ENCODE results near the gene SLC30A2. TPM values are rescaled to one million over a fixed set of nuclear protein-coding genes. Genes with fewer than 3 reads are reported as not detected.

The SLC30A2 gene
- polyA plus RNA-seq, 1 donor (not counting 4 experiments of a cell fraction or from before 2014, with no cell fraction given), result not detected

- dilution Hi-C loops (cut with MboI; ENCODE audit: extremely low pct_ligation_motif_present, low sequenced_read_pairs), result no loop called here
- Histone ChIP-seq H3K79me2 (ENCODE audit: control insufficient read depth, insufficient read depth, low read length) (no peaks in the 10 kb centered on the region), H3K4me2 (ENCODE audit: control insufficient read depth, extremely low read depth, insufficient read depth, low read depth, low read length) (no peak overlapping the region), H3K9me3 (ENCODE audit: control insufficient read depth, low read depth, low read length) (no peaks in the 10 kb centered on the region), H3K9ac (ENCODE audit: control insufficient read depth, extremely low read depth, insufficient read depth, low read length) (no peak overlapping the region), H3K36me3 (ENCODE audit: control insufficient read depth in 2 of 2, extremely low read depth in 1 of 2, insufficient read depth in 2 of 2, low read length in 2 of 2) (no peaks in the 10 kb centered on the region), H3K4me3 (ENCODE audit: control insufficient read depth in 2 of 3, extremely low read depth in 1 of 3, insufficient read depth in 2 of 3, low read depth in 1 of 3, low read length in 3 of 3) (no peak overlapping the region), H2AFZ (ENCODE audit: control insufficient read depth, low read length) (no peak overlapping the region), H3K27ac (ENCODE audit: control insufficient read depth, insufficient read depth, low read length) (no peak overlapping the region), H3K27me3 (ENCODE audit: control insufficient read depth, extremely low read depth, insufficient read depth, low read length) (no peaks in the 10 kb centered on the region), H3K4me1 (ENCODE audit: control insufficient read depth, extremely low read depth, insufficient read depth, low read length) (no peaks in the 10 kb centered on the region), H4K20me1 (ENCODE audit: control insufficient read depth, extremely low read depth, insufficient read depth, low read length) (no peaks in the 10 kb centered on the region), H3K9me1 (ENCODE audit: control insufficient read depth, extremely low read depth, insufficient read depth, low read length) (no peaks in the 10 kb centered on the region)
- TF ChIP-seq EZH2 (IDR thresholded peaks at IDR 0.05; ENCODE audit: low read length), result no peak
- TF ChIP-seq, protein P1, sequence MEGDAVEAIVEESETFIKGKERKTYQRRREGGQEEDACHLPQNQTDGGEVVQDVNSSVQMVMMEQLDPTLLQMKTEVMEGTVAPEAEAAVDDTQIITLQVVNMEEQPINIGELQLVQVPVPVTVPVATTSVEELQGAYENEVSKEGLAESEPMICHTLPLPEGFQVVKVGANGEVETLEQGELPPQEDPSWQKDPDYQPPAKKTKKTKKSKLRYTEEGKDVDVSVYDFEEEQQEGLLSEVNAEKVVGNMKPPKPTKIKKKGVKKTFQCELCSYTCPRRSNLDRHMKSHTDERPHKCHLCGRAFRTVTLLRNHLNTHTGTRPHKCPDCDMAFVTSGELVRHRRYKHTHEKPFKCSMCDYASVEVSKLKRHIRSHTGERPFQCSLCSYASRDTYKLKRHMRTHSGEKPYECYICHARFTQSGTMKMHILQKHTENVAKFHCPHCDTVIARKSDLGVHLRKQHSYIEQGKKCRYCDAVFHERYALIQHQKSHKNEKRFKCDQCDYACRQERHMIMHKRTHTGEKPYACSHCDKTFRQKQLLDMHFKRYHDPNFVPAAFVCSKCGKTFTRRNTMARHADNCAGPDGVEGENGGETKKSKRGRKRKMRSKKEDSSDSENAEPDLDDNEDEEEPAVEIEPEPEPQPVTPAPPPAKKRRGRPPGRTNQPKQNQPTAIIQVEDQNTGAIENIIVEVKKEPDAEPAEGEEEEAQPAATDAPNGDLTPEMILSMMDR (optimal IDR thresholded peaks at IDR 0.05 in 1 of 3, IDR thresholded peaks at IDR 0.05 in 1 of 3, conservative IDR thresholded peaks at IDR 0.05 in 1 of 3; ENCODE audit: extremely low read depth in 1 of 3, insufficient read depth in 2 of 3, low read length in 3 of 3), result no peak
- FAIRE-seq (no peak), DNase-seq (ENCODE audit: low read depth, low spot score) (no peak)
Measured at GRCh38 chr1:26027716-26028489, 18.0 kb downstream of the SLC30A2 start.

DNA sequence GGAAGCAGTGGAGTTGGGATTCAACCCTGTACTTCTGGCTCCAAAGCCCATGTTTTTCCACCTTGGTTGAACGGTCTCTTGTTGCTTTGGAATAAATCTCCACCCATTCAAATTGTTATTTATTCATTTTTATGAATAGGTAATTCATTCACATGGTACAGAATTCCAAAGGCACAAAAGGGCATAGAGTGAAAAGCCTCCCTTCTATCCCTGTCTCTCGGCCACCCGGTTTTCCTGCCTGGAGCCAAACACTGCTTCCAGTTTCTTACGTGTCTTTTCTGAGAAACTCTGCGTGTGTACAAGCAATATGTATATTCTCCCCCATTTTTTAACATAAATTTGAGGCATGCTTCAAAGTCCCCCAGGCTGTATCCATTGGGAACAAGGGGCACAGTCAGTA, 20.4 kb downstream of the SLC30A2 start:
- Histone ChIP-seq H3K9me3 (ENCODE audit: control insufficient read depth, low read depth, low read length) (no peaks in the 10 kb centered on the region), H3K36me3 (ENCODE audit: control insufficient read depth in 2 of 2, extremely low read depth in 1 of 2, insufficient read depth in 2 of 2, low read length in 2 of 2) (no peaks in the 10 kb centered on the region), H3K27me3 (ENCODE audit: control insufficient read depth, extremely low read depth, insufficient read depth, low read length) (no peaks in the 10 kb centered on the region), H3K79me2 (ENCODE audit: control insufficient read depth, insufficient read depth, low read length) (no peaks in the 10 kb centered on the region), H3K4me2 (ENCODE audit: control insufficient read depth, extremely low read depth, insufficient read depth, low read depth, low read length) (no peak overlapping the region), H3K4me1 (ENCODE audit: control insufficient read depth, extremely low read depth, insufficient read depth, low read length) (no peaks in the 10 kb centered on the region), H3K9ac (ENCODE audit: control insufficient read depth, extremely low read depth, insufficient read depth, low read length) (no peak overlapping the region), H3K4me3 (ENCODE audit: control insufficient read depth in 2 of 3, extremely low read depth in 1 of 3, insufficient read depth in 2 of 3, low read depth in 1 of 3, low read length in 3 of 3) (no peak overlapping the region), H3K9me1 (ENCODE audit: control insufficient read depth, extremely low read depth, insufficient read depth, low read length) (no peaks in the 10 kb centered on the region), H3K27ac (ENCODE audit: control insufficient read depth, insufficient read depth, low read length) (no peak overlapping the region), H2AFZ (ENCODE audit: control insufficient read depth, low read length) (no peak overlapping the region), H4K20me1 (ENCODE audit: control insufficient read depth, extremely low read depth, insufficient read depth, low read length) (no peaks in the 10 kb centered on the region)
- no peak for DNase-seq (ENCODE audit: low read depth, low spot score)
- dilution Hi-C loops (cut with MboI; ENCODE audit: extremely low pct_ligation_motif_present, low sequenced_read_pairs), result no loop called here
- TF ChIP-seq, protein P1 (optimal IDR thresholded peaks at IDR 0.05 in 1 of 3, IDR thresholded peaks at IDR 0.05 in 1 of 3, conservative IDR thresholded peaks at IDR 0.05 in 1 of 3; ENCODE audit: extremely low read depth in 1 of 3, insufficient read depth in 2 of 3, low read length in 3 of 3), result no peak
- TF ChIP-seq EZH2 (IDR thresholded peaks at IDR 0.05; ENCODE audit: low read length), result no peak
- FAIRE-seq, result no peak

Measured in keratinocyte (primary cell).